IPS DF 4.7 (cell line): ENCODE data around the gene EXOC6B.

Source experiments
- DNase-seq: peaks from one replicate; pipeline ENCODE4 v3.0.0-alpha.2; 2013; ENCODE audit warnings: low spot score; ENCODE audit errors: extremely low read depth

EXOC6B gene

GRCh38 chr2:72744049-72744448, 81.8 kb downstream of the EXOC6B start:
- DNase-seq = no peak

GRCh38 chr2:72743481-72743880, 82.4 kb downstream of the EXOC6B start:
- DNase-seq = no peak

GRCh38 chr2:72738096-72738495, 87.7 kb downstream of the EXOC6B start:
- no peak for DNase-seq

GRCh38 chr2:72734432-72734831, 91.4 kb downstream of the EXOC6B start:
- no peak for DNase-seq

GRCh38 chr2:72731116-72731515, 94.7 kb downstream of the EXOC6B start:
- no peak for DNase-seq

- DNase-seq = no peak
Measured at GRCh38 chr2:72727356-72727755, 98.5 kb downstream of the EXOC6B start.

GRCh38 chr2:72723769-72724370, 102.0 kb downstream of the EXOC6B start:
- DNase-seq = no peak

GRCh38 chr2:72722492-72723070, 103.3 kb downstream of the EXOC6B start:
- DNase-seq = no peak

GRCh38 chr2:72719416-72719815, 106.4 kb downstream of the EXOC6B start:
- peak; percentile 28 for DNase-seq

GRCh38 chr2:72718876-72719275, 107.0 kb downstream of the EXOC6B start:
- DNase-seq = no peak

GRCh38 chr2:72716601-72717000, 109.2 kb downstream of the EXOC6B start:
- DNase-seq = no peak

- no peak for DNase-seq
Measured at GRCh38 chr2:72713857-72714256, 112.0 kb downstream of the EXOC6B start.

- DNase-seq = no peak
Measured at GRCh38 chr2:72712977-72713376, 112.9 kb downstream of the EXOC6B start.

- DNase-seq = no peak
Measured at GRCh38 chr2:72712304-72712703, 113.5 kb downstream of the EXOC6B start.

- no peak for DNase-seq
Measured at GRCh38 chr2:72710418-72711152, 115.2 kb downstream of the EXOC6B start.

GRCh38 chr2:72708236-72708635, 117.6 kb downstream of the EXOC6B start:
- no peak for DNase-seq

- DNase-seq = no peak
Measured at GRCh38 chr2:72698300-72698699, 127.5 kb downstream of the EXOC6B start.

GRCh38 chr2:72696559-72696958, 129.3 kb downstream of the EXOC6B start:
- DNase-seq = no peak

- no peak for DNase-seq
Measured at GRCh38 chr2:72695676-72696075, 130.2 kb downstream of the EXOC6B start.

GRCh38 chr2:72694715-72695496, 130.9 kb downstream of the EXOC6B start:
- no peak for DNase-seq

- DNase-seq = no peak
Measured at GRCh38 chr2:72689579-72690195, 136.1 kb downstream of the EXOC6B start.
